ENCODE results near the gene TERT. TPM values are rescaled to one million over a fixed set of nuclear protein-coding genes. Genes with fewer than 3 reads are reported as not detected.
A peak's percentile ranks its signal among the peaks of the same experiment; 100 is the strongest.

The TERT gene
- total RNA-seq, 2 experiments from 2014 or later, result 0.55 to 0.84 TPM

GRCh38 chr5:1293416-1294205 is 1.3 kb downstream of the TERT start:
- Histone ChIP-seq H3K4me1 (ENCODE audit: insufficient read depth, low read length) (peaks cover 22% of the 10 kb centered on the region), H3K27me3 (ENCODE audit: control insufficient read depth in 1 of 2, insufficient read depth in 2 of 2, low read length in 2 of 2) (no peaks in the 10 kb centered on the region), H3K36me3 (ENCODE audit: insufficient read depth, low read length) (no peaks in the 10 kb centered on the region), H3K4me3 (ENCODE audit: low read length) (no peak overlapping the region), H3K9me3 (ENCODE audit: control insufficient read depth in 1 of 2, insufficient read depth in 1 of 2, low read length in 2 of 2) (peaks cover 0 to 5% of the 10 kb centered on the region in 2 experiments), H3K27ac (ENCODE audit: low read depth in 1 of 2, low read length in 2 of 2) (no peak overlapping the region)
- no peaks in the 10 kb centered on the region for H3K27me3 Mint-ChIP-seq
- no peaks in the 10 kb centered on the region for H3K9me3 Mint-ChIP-seq
- TF ChIP-seq CTCF (IDR thresholded peaks at IDR 0.05), result no peak
- H3K36me3 Mint-ChIP-seq (ENCODE audit: low read depth), result no peaks in the 10 kb centered on the region
- intact Hi-C loops (cut with DNase I, micrococcal nuclease), result loop anchor here (2.0 to 10.0 kb wide), 2 partner anchors 21 to 51 kb away; partner anchors contain the start of gene CLPTM1L (in 1 of the 2)
- ChIA-PET POLR2A (interaction anchor here (1.0 to 4.1 kb wide), 3 partner anchors 7 to 93 kb away, joined by 3 to 44 read pairs (median 3); no protein-coding TSS in a partner anchor), CTCF (no interaction called here)
- no peak overlapping the region for H3K27ac Mint-ChIP-seq
- no peak for ATAC-seq (ENCODE audit: poor library complexity)
- H3K4me3 Mint-ChIP-seq, result peak overlapping the region; percentile 48
- peak in 2 of 14 experiments; percentile 29 to 30 for DNase-seq
- peaks cover 4% of the 10 kb centered on the region for H3K4me1 Mint-ChIP-seq (ENCODE audit: low read depth)

DNA sequence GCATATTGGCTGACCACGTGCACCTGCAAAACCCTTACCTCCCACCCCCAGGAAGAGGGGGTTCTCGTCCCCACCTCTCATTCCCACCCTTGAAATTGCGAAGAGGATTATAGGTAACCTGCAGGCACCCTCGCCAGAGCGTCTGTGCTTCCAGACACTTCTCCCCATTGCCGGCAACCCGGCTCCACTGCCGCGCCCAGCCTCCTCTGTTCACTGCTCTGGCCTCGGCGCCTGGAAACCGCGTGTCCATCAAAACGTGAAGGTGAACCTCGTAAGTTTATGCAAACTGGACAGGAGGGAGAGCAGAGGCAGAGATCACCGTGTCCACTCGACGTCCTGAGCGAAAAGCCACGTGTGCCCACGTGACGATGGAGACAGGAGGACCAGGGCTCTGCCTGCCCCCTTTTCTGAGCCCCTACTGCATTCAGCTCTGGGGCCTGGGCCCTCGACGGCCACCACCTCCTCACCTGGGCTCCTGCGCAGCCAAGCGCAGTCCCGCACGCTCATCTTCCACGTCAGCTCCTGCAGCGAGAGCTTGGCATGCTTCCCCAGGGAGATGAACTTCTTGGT is 1.9 kb downstream of the TERT start:
- H3K27ac Mint-ChIP-seq, result no peak overlapping the region
- ATAC-seq (ENCODE audit: poor library complexity), result no peak
- Histone ChIP-seq H3K4me1 (ENCODE audit: insufficient read depth, low read length) (peaks cover 22% of the 10 kb centered on the region), H3K4me3 (ENCODE audit: low read length) (no peak overlapping the region), H3K36me3 (ENCODE audit: insufficient read depth, low read length) (no peaks in the 10 kb centered on the region), H3K27me3 (ENCODE audit: control insufficient read depth in 1 of 2, insufficient read depth in 2 of 2, low read length in 2 of 2) (no peaks in the 10 kb centered on the region), H3K9me3 (ENCODE audit: control insufficient read depth in 1 of 2, insufficient read depth in 1 of 2, low read length in 2 of 2) (peaks cover 0 to 11% of the 10 kb centered on the region in 2 experiments), H3K27ac (ENCODE audit: low read depth in 1 of 2, low read length in 2 of 2) (no peak overlapping the region)
- TF ChIP-seq CTCF (IDR thresholded peaks at IDR 0.05), result no peak
- H3K9me3 Mint-ChIP-seq, result no peaks in the 10 kb centered on the region
- intact Hi-C loops (cut with DNase I, micrococcal nuclease), result loop anchor here in 1 of 2 experiments (10.0 kb wide), 1 partner anchor 52 kb away; the partner anchor contains the start of gene CLPTM1L
- H3K4me3 Mint-ChIP-seq, result peak overlapping the region; percentile 15
- H3K36me3 Mint-ChIP-seq (ENCODE audit: low read depth), result no peaks in the 10 kb centered on the region
- peaks cover 4% of the 10 kb centered on the region for H3K4me1 Mint-ChIP-seq (ENCODE audit: low read depth)
- ChIA-PET CTCF (no interaction called here), POLR2A (interaction anchor here (4.1 kb wide), 1 partner anchor 21 kb away, joined by 44 read pairs; no protein-coding TSS in a partner anchor)
- no peaks in the 10 kb centered on the region for H3K27me3 Mint-ChIP-seq
- DNase-seq, result peak in 2 of 14 experiments; percentile 15 to 27

GRCh38 chr5:1292139-1292538 is 2.7 kb downstream of the TERT start:
- CTCF ChIA-PET, result no interaction called here
- POLR2A ChIA-PET, result no interaction called here
- H3K27me3 ChIP-seq (ENCODE audit: control insufficient read depth in 1 of 2, insufficient read depth in 2 of 2, low read length in 2 of 2), result no peaks in the 10 kb centered on the region
- Mint-ChIP-seq H3K9me3 (no peaks in the 10 kb centered on the region), H3K27me3 (no peaks in the 10 kb centered on the region), H3K4me1 (ENCODE audit: low read depth) (peaks cover 4% of the 10 kb centered on the region), H3K4me3 (peak overlapping the region; percentile 25), H3K27ac (no peak overlapping the region), H3K36me3 (ENCODE audit: low read depth) (no peaks in the 10 kb centered on the region)
- peaks cover 0 to 11% of the 10 kb centered on the region in 2 experiments for H3K9me3 ChIP-seq (ENCODE audit: control insufficient read depth in 1 of 2, insufficient read depth in 1 of 2, low read length in 2 of 2)
- DNase-seq (no peak), ATAC-seq (ENCODE audit: poor library complexity) (no peak)
- peaks cover 22% of the 10 kb centered on the region for H3K4me1 ChIP-seq (ENCODE audit: insufficient read depth, low read length)
- no peaks in the 10 kb centered on the region for H3K36me3 ChIP-seq (ENCODE audit: insufficient read depth, low read length)
- intact Hi-C loops (cut with DNase I, micrococcal nuclease), result loop anchor here in 1 of 2 experiments (10.0 kb wide), 1 partner anchor 53 kb away; the partner anchor contains the start of gene CLPTM1L
- TF ChIP-seq CTCF (IDR thresholded peaks at IDR 0.05), result no peak
- no peak overlapping the region for H3K27ac ChIP-seq (ENCODE audit: low read depth in 1 of 2, low read length in 2 of 2)
- no peak overlapping the region for H3K4me3 ChIP-seq (ENCODE audit: low read length)

Measured in CD4-positive, alpha-beta T cell (primary cell).